Daoy (cell line): ENCODE measurements around the gene P2RY8. TPM values are rescaled to one million over a fixed set of nuclear protein-coding genes. Genes with fewer than 3 reads are reported as not detected.
A peak's percentile ranks its signal among the peaks of the same experiment; 100 is the strongest.
"Not testable (repeated sequence)": the region's sequence is repeated elsewhere in the genome, so short reads cannot be mapped to it uniquely, and the experiment has no call there.

Source experiments
- DNase-seq: peaks from one replicate; pipeline ENCODE4 v3.0.0-alpha.2; 2015; ENCODE audit warnings: low read depth
- total RNA-seq: library from RNA; depleted of rRNA; stranded (reverse); fragments of >200 nt; shearing (Covaris generic); gene quantifications from 2 replicates; pipeline ENCODE4 v1.2.3, GENCODE V29; 2014; rRNA removed

P2RY8 gene, protein sequence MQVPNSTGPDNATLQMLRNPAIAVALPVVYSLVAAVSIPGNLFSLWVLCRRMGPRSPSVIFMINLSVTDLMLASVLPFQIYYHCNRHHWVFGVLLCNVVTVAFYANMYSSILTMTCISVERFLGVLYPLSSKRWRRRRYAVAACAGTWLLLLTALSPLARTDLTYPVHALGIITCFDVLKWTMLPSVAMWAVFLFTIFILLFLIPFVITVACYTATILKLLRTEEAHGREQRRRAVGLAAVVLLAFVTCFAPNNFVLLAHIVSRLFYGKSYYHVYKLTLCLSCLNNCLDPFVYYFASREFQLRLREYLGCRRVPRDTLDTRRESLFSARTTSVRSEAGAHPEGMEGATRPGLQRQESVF
- total RNA-seq, result 0.11 TPM in 1 of 2 replicates, not detected in the other

DNA sequence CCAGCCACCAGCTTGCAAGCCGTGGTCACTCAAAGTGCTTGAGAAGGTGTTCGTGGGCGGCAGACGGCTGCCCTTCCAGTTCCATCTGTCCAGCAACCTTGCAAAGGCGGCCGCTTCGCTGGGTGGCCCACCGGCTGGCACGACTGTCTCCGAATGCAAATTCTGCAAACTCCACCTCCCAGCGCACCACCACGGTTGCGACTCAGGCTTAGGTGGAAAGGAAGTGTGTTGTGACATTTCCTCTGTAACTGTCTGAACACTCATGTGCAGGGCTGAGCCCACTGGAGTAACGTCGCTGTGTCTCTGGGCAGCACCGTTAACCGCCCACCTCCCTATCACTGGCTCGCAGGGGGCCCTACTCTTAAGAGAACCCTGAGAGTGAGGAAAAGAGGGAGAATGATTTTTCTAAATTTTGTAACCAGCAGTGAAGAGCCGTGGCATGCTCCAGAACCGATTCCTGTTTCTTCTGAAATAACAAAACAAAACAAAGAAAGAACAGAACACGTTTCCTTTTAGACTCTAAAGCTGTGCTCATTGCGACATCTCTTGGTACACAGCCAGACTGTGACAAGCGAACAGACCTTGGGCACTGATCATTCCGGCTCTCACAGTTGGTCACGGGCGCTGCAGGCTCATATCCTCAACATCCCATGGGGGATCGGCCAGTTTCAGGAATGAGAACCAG is at the start of gene P2RY8:
Gene P2RY8 (minus strand): TSS at position 155 of the 685 bp plus-strand sequence. CDS start 70,627 bp downstream, outside the sequence.
- DNase-seq, result peak; percentile 47

DNA sequence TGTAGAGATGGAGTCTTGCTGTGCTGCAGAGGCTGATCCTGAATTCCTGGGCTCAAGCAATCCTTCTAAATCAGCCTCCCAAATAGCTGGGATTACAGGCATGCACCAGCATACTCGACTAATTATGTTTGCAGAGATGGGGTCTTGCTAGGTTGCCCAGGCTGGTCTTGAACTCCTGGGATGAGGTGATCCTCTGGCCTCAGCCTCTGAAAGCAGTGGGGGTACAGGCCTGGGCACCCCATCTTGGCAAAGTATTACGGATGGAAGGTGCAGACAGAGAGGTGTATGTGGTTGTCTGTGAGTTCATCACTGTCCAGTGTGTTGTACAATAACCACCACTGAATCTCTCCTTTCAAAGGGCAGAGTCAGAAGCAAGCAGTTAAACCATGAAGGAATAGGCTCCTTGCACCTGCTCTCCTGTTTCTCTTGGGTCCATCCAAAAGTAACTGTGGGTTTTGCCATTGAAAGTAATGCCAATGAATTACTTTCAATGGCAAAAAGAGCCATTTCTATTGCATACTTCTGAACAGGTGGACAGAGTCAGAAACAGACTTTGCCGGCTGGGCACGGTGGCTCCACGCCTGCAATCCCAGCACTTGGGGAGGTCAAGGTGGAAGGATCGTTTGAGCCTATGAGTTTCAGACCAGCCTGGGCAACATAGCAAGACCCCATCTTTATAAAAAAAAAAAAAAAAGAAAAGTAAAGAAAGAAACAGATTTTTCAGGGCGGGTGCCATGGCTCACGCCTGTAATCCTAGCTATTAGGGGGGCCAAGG is 47.4 kb upstream of the P2RY8 start:
- no peak for DNase-seq

DNA sequence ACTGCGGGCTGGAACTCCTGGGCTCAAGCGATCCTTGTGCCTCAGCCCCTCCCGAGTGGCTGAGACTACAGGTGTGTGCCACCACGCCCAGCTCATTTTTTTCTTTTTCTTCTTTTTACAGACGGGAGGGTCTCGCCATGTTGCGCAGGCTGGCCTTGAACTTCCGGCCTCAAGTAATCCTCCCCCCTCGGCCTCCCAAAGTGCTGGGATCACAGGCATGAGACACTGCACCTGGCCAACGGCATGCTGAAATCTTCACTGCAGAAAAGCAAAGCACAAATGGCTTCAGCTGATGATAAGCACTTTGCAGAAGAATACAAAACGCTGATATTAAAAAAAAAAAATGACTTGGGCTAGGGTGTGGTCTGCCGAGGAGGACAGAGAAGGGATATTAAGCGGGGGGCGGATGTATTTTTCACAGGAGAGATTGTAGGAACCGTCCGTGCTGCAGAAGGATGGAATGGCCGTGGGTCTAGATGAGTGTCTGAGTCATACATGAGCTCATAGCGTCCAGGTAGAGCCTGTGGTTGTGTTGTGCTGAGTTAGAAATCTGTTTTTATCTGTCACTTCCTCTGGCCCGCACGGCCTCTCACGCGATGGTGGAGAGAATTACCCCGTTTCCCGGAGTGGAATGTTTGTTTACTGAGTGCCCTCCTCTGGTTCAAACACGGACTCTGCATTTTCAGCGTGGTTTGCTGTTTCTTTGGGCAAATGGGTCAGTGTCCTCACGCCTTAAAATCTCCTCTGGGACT is 45.9 kb upstream of the P2RY8 start:
- peak; percentile 81 for DNase-seq

DNA sequence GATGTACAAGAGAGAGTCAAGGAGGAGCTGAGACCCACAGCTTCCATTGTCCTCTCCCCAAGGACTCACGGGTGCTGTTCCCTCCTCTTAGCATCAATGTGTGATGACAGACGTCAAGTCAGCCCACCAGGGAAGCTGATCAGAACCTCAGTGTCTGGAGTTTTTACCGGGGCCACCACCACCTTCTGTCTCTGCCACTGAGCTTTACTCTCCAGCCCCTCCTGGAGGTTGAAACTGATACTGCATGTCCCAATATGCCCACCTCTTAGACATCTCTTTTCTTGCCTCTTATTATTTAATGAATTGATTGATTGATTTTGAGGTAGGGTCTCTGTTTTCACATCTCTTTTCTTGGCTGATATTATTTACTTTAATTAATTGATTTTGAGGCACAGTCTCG is 44.1 kb upstream of the P2RY8 start:
- peak; percentile 32 for DNase-seq

DNA sequence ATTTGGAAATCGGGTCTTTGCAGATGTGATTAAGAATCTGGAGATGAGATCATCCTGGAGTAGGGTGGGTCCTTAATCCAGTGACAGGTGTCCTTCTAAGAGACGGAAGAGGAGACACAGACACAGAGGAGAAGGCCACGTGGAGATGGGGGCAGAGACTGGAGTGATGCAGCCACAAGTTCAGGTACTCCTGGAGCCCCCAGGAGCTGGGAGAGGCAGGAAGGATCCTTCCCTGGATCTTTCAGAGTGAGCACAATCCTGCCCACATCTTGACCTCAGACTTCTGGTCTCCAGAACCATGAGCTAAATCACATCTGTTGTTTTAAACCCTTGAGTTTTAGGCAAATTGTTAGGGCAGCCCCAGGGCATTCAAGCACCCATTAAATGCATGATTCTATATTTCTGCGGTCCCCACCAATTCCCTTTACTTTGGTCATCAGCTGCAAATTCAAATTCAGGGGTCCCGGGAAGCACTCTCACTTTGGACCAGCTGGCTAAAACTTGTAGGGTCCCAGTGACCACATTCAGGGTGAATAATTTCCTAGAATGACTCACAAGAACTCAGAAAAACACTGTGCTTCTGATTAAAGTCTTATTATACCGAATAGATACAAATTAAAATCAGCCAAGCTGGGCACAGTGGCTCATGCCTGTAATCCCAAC is 41.7 kb upstream of the P2RY8 start:
- DNase-seq, result no peak

DNA sequence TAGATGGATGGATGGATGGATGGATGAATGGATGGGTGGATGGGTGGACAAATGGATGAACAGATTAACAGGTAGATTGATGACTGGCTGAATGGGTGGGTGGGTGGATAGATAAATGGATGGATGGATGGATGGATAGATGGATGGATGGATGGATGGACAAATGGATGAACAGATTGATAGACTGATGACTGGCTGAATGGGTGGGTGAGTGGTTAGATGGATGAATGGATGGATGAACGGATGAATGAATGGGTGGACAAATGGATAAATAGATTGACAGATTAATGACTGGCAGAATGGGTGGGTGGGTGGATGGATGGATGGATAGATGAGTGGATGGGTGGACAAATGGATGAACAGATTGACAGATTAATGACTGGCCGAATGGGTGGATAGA is 40.9 kb upstream of the P2RY8 start:
- DNase-seq, result no peak

DNA sequence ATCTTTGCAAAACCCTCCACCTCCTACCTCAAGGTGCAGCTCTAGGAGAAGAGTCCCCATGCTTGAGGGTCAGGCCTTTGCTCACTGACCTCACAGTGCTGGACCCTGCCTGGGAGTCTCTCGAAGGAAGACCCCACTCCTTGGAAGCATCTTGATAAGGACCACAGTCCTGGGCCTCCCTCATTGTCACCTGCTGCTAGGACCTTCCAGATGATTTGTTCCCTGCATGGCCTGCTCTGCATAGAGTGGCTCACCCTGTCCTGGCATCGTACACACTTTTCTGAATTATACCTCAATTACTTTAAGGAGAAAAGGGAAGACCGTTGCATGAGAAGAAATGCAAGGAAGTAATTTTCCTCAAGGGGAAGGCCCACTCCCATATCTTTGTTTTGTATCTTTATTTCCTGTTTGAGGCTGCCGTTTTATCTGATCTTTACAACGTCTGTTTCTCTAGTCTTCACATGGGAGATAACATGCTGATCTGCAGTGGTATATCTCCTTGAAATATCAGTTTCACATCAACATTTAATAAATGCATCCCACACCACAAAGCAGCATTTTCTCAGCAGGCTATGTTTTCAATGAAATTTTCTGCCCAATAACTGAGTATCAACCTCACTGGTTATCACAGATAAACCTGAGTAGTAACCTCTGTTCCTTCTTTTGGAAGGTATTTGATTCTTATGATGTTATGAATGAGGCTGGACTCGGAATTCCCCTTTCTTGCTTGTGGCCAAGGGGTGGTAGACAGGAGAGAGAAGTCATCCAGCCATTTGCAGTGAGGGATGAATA is 39.4 kb upstream of the P2RY8 start:
- DNase-seq, result no peak

DNA sequence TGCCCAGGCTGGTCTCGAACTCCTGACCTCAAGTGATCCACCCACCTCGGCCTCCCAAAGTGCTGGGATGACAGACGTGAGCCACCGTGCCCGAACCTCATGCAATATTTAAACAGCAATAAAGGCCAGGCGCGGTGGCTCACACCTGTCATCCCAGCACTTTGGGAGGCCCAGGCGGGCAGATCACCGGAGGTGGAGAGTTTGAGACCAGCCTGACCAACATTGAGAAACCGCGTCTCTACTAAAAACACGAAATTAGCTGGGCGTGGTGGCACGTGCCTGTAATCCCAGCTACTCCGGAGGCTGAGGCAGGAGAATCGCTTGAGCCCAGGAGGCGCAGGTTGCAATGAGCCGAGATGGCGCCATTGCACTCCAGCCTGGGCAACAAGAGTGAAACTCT is 37.2 kb upstream of the P2RY8 start:
- DNase-seq, result not testable (repeated sequence)

DNA sequence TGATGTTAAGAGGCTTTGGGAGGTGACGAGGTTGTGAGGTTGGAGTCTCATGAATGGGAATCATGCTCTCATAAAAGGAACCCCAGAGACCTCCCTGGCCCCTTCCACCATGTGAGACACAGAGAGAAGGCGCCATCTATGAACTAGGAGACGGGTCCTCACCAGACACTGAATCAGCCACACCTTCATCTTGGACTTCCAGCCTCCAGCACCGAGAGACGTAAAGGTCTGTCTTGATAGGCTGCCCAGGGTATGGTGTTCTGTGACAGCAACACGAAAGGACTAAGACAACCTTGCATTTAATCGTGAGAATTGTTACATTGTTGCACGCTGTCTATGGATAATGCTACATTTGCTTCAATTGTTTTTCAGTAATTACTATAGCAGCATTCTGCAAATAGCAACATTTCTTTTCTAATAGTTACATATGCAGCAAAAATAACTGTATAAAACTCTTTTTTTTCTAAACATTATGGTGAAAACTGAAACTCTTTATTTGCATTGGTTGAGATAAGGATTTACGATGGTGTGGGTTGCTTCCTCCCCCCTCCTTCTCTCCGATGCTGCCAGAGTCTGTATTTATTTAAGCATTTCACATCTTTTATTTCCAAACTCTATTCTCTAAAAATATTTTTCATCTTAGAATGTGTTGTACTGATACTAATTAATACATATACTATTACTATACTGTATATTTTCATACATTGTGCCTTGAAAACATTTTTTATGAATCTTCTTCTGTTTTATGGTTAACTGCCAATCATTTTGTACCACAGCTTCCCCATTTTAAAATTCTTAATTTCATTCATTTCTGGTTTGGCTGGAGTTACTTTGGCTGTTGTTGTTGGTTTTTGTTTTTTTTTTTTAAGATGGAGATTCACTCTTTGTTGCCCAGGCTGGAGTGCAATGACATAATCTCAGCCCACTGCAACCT is 28.0 kb upstream of the P2RY8 start:
- no peak for DNase-seq

DNA sequence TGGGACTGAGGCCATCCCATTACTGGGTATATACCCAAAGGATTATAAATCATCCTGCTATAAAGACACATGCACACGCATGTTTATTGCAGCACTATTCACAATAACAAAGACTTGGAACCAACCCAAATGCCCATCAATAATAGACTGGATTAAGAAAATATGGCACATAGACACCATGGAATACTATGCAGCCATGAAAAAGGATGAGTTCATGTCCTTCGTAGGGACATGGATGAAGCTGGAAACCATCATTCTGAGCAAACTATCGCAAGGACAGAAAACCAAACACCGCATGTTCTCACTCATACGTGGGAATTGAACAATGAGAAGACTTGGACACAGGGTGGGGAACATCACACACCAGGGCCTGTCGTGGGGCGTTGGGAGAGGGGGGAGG is 27.1 kb upstream of the P2RY8 start:
- not testable (repeated sequence) for DNase-seq

DNA sequence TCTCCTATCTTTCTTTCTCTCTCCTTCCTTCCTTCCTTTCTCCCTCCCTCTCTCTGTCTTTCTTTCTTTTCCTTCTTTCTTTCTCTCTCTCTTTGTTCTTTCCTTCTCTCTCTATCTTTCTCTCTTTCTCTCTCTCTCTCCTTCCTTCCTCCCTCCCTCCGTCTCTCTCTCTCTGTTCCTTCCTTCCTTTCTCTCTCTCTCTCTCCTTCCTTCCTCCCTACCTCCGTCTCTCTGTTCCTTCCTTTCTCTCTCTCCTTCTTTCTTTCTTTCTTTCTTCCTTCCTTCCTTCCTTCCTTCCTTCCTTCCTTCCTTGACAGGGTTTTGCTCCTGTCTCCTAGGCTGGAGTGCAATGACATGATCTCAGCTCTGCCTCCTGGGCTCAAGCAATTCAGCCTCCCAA is 24.2 kb upstream of the P2RY8 start:
- no peak for DNase-seq

DNA sequence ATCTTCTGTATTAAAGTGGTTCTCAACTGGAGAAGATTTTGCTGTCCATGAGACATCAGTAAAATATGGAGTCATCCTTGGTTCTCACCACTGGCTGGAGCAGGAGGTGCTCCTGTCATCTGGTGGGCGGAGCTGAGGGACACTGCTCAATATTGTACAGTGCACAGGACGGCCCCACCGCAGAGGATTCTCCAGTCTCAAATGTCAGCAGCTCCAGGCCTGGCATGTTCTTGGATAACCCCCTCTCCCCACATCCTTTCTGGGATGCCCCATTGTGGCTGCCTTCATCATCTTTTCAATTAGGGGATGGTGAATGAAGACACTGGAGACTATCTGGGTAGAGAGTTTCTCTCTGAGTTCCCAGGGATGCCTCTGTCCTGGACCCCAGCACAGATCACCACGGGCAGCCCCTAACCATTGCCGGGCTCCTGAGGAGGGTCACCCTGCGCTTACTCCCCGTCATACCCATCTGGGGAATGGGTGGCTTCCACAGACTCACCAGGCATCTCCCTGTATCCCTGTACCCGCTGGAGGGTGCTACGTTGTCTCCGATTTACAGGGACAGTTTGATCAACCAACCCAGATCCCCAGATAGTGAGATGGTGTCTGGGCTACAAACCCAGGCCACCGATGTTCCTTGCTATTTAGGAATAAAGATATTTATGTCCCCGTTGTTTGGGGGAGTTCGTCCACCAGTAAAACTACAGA is 21.9 kb upstream of the P2RY8 start:
- no peak for DNase-seq

DNA sequence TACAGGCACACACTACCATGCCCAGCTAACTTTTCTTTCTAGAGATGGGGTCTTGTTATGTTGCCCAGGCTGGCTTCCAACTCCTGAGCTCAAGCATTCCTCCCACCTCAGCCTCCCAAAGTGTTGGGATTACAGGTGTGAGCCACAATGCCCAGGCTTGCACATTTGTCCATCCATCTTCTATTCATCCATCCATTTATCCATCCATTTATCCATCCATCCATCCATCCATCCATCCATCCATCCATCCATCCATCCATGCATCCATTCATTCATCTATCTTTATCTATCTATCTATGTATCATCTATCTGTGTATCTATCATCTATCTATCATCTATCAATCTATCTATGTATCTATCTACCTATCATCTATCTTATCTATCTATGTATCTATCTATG is 20.5 kb upstream of the P2RY8 start:
- DNase-seq, result not testable (repeated sequence)

DNA sequence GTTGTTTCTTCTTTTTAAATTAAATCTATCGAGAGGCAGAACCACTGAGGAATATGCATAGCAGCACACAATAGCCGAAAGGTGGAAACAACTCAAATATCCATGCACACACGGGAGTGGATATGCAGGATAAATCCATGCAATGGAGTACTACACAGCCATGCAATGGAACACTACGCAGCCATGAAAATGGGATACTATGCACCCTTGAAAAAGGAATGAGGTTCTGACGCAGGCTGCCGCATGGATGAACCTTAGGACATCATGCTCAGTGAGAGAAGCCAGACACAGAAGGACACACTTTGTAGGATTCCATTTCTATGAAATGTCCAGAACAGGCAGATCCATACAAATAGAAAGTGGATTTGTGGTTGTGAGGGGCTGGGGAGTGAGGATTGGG is 18.4 kb upstream of the P2RY8 start:
- no peak for DNase-seq

DNA sequence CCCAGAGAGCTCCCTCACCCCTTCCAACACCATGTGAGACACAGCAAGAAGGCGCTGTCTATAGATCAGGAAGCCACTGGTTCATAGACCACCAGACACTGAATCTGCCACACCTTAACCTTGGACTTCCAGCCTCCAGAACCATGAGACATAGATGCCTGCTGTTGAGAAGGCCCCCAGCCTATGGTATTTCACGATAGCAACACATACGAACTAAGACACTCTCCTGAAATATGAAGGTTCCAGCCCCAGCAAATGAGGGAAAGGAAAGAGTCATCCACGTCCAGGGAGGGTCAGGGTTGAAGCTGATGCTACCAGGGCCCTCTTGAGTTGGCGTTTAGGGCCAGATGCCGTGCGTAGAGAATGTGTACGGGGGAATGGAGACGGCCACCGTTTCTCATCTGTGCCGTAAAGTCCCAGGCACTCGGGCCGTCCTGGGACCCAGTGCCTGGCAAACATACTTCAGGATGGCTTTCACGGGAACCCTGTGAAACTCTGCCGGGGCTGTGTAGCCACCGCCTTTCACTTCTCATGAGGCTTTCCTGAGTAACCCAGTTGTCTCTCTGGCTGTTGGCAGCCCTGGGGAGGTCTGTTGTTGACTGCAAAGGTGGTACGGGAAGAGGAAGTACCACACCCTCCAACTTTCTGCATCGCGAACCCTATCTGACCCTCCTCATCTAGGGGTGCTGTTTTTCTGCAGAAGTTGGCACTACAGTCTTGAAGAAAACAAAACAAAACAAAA is 17.7 kb upstream of the P2RY8 start:
- DNase-seq, result no peak

DNA sequence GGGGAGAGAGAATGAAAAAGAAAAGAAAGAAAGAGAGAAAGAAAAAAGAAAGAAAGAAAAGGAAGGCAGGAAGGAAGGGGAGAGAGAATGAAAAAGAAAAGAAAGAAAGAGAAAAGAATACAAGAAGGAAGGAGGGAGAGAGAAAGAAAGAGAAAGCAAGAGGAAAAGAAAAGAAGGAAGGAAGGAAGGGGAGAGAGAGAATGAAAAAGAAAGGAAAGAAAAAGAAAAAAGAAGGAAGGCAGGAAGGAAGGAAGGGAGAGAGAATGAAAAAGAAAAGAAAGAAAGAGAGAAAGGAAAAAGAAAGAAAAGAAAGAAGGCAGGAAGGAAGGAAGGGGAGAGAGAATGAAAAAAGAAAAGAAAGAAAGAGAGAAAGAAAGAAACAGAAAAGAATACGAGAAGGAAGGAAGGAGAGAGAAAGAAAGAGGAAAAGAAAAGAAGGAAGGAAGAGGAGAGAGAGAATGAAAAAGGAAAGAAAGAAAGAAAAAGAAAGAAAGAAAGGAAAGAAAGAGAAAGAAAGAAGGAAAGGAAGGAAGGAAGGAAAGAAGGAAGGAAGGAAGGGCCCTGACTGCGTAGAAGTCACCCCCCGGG is 15.1 kb upstream of the P2RY8 start:
- DNase-seq, result no peak

DNA sequence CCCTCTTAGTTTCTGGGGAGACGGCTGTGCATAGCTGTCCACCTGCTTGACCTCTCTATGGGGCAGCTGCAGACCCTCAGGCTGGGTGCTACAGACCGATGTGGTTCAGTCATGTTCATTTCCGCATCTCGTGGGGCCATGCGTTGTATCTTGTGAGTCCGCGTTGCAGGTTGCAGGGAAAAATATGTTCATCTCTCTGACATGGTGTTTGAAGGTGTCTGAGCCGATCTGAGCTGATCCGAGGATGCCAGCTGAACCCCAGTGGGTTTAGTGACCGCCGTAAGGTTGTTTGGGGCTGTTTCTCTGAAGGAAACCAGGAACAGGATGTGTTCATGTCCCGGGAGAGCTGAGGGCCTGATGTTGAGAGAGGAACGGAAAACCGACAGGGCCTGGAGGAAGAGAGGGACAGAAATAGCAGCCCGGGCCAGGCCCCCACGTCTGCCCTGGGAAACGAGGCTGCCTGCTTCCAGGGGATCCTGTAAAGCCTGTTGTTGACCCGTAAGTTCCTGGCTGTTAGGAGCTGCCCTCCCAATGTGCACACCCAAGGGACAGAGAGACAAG is 9.8 kb upstream of the P2RY8 start:
- no peak for DNase-seq
